Right cardiac atrium (tissue), 5 donors: ENCODE results near the gene ARHGAP8. TPM values are rescaled to one million over a fixed set of nuclear protein-coding genes. Genes with fewer than 3 reads are reported as not detected.

Source experiments
- ATAC-seq, 2 donors: fragments of 200-7000 bp; cut with Tn5 transposase; one replicate each; pipeline versions ENCODE4 v1.8.0 to v1.9.1; 2020; ENCODE audit warnings: moderate library complexity in 2 of 2, mild to moderate bottlenecking in 1 of 2
- DNase-seq, 3 donors: peaks; one replicate each; pipeline ENCODE4 v3.0.0-alpha.2; 2020
- H3K27ac ChIP-seq: one replicate; pipeline ENCODE4 v1.5.1; 2013; ENCODE audit warnings: mild to moderate bottlenecking, low read length, control low read depth, moderate library complexity
- H3K27me3 ChIP-seq: one replicate; pipeline ENCODE4 v1.6.1; 2013; ENCODE audit not compliant: control insufficient read depth, insufficient read depth
- H3K4me1 ChIP-seq: one replicate; pipeline ENCODE4 v1.6.1; 2013; ENCODE audit warnings: low read length; ENCODE audit not compliant: control insufficient read depth, insufficient read depth
- H3K4me3 ChIP-seq: one replicate; pipeline ENCODE4 v1.5.1; 2013; ENCODE audit warnings: low read length, control low read depth
- H3K9me3 ChIP-seq: one replicate; pipeline ENCODE4 v1.6.1; 2013; ENCODE audit warnings: low read length; ENCODE audit not compliant: control insufficient read depth
- WGBS: extraction: QIAGEN DNeasy Blood & Tissue Kit; methylation state at CpG from one replicate; pipeline ENCODE4 v1.1.7; 2013; 5-methylcytosine and 5-hydroxymethylcytosine counted together
- intact Hi-C, 4 donors: fragments of 100-400 bp; cut with DNase I; formaldehyde crosslinking; loops; one replicate each; pipeline versions ENCODE4 v1.11.0 to v1.14.0; 2022 to 2023
- polyA plus RNA-seq: library from polyadenylated mRNA; stranded (reverse); fragments of 200-250 nt; gene quantifications from one replicate; pipeline ENCODE4 v1.2.3, GENCODE V29; 2013
- total RNA-seq, 4 donors: library from RNA; stranded (reverse); fragmentation: NEBNext Ultra II Directional; extraction: Animal tissue kit (Norgen Biotek cat#: 25700); gene quantifications; one replicate each; pipeline ENCODE4 v1.2.1, GENCODE V29; 2021
- donor health status: healthy with polysubstance abuse.
- donor health status: DM: no; HTN: yes; CAD: no.
- donor health status: DM: no; HTN: no; CAD: no.
- donor health status: DM: no; HTN: yes; CAD: no; lungs with severe emphysema.
- donor health status: DM: yes; HTN: yes; CAD: no.

Gene ARHGAP8
- total and polyA plus RNA-seq, 5 donors: 0.02 to 1.9 (median 0.66) TPM

GRCh38 chr22:44821741-44822475 lies 69.5 kb downstream of the ARHGAP8 start:
- Histone ChIP-seq H3K4me1 (no peaks in the 10 kb centered on the region), H3K9me3 (no peaks in the 10 kb centered on the region), H3K4me3 (no peak overlapping the region), H3K27me3 (no peaks in the 10 kb centered on the region), H3K27ac (no peak overlapping the region)
- peak in 1 of 3 donors; percentile 10 for DNase-seq
- WGBS: 82% methylated on average over 24 of the region's 24 CpGs
- intact Hi-C loops: loop anchor here in 3 of 4 donors (5.0 kb wide), 2 partner anchors 270 to 280 kb away; no protein-coding TSS in a partner anchor
- ATAC-seq: no peak

- Histone ChIP-seq H3K27me3 (no peaks in the 10 kb centered on the region), H3K9me3 (no peaks in the 10 kb centered on the region), H3K4me3 (no peak overlapping the region), H3K27ac (no peak overlapping the region), H3K4me1 (no peaks in the 10 kb centered on the region)
- intact Hi-C loops: loop anchor here in 3 of 4 donors (5.0 kb wide), 2 partner anchors 270 to 280 kb away; no protein-coding TSS in a partner anchor
- ATAC-seq (no peak), DNase-seq (peak in 1 of 3 donors; percentile 13)
- 80% methylated on average over 13 of the region's 13 CpGs for WGBS
These were observed 70.2 kb downstream of the ARHGAP8 start for GRCh38 chr22:44822534-44822933.

- H3K4me3 ChIP-seq: no peak overlapping the region
- ATAC-seq (no peak), DNase-seq (peak in 1 of 3 donors; percentile 19)
- H3K27me3 ChIP-seq: no peaks in the 10 kb centered on the region
- intact Hi-C loops: loop anchor here in 3 of 4 donors (5.0 kb wide), 2 partner anchors 269 to 279 kb away; no protein-coding TSS in a partner anchor
- H3K9me3 ChIP-seq: no peaks in the 10 kb centered on the region
- no peaks in the 10 kb centered on the region for H3K4me1 ChIP-seq
- WGBS: 83% methylated on average over 8 of the region's 8 CpGs
- no peak overlapping the region for H3K27ac ChIP-seq
These were observed 71.0 kb downstream of the ARHGAP8 start for GRCh38 chr22:44823396-44823795.

GRCh38 chr22:44823806-44824205 lies 71.4 kb downstream of the ARHGAP8 start:
- WGBS: 85% methylated on average over 4 of the region's 4 CpGs
- intact Hi-C loops: loop anchor here in 3 of 4 donors (5.0 kb wide), 2 partner anchors 268 to 278 kb away; no protein-coding TSS in a partner anchor

GRCh38 chr22:44824271-44824670 lies 71.9 kb downstream of the ARHGAP8 start:
- ATAC-seq: no peak
- WGBS: 92% methylated on average over 12 of the region's 12 CpGs
- Histone ChIP-seq H3K9me3 (no peaks in the 10 kb centered on the region), H3K4me3 (no peak overlapping the region), H3K27ac (no peak overlapping the region), H3K4me1 (no peaks in the 10 kb centered on the region), H3K27me3 (no peaks in the 10 kb centered on the region)
- peak in 2 of 3 donors; percentile 7 to 31 for DNase-seq
- intact Hi-C loops: loop anchor here in 3 of 4 donors (5.0 kb wide), 2 partner anchors 268 to 278 kb away; no protein-coding TSS in a partner anchor

More at GRCh38 chr22:44823806-44824205, 71.4 kb downstream of the ARHGAP8 start:
- no peak overlapping the region for H3K27ac ChIP-seq
- no peaks in the 10 kb centered on the region for H3K27me3 ChIP-seq
- no peaks in the 10 kb centered on the region for H3K4me1 ChIP-seq
- DNase-seq (peak in 1 of 3 donors; percentile 37), ATAC-seq (no peak)
- no peak overlapping the region for H3K4me3 ChIP-seq
- H3K9me3 ChIP-seq: no peaks in the 10 kb centered on the region

GRCh38 chr22:44825310-44826150 lies 73.2 kb downstream of the ARHGAP8 start:
- Histone ChIP-seq H3K4me3 (no peak overlapping the region), H3K27ac (no peak overlapping the region), H3K4me1 (no peaks in the 10 kb centered on the region), H3K27me3 (no peaks in the 10 kb centered on the region), H3K9me3 (no peaks in the 10 kb centered on the region)
- 86% methylated on average over 43 of the region's 43 CpGs for WGBS
- DNase-seq (peak in 1 of 3 donors; percentile 42), ATAC-seq (no peak)
- intact Hi-C loops: no loop called here

GRCh38 chr22:44827666-44828190 lies 75.4 kb downstream of the ARHGAP8 start:
- intact Hi-C loops: no loop called here
- Histone ChIP-seq H3K27ac (no peak overlapping the region), H3K27me3 (no peaks in the 10 kb centered on the region), H3K9me3 (no peaks in the 10 kb centered on the region), H3K4me3 (no peak overlapping the region), H3K4me1 (no peaks in the 10 kb centered on the region)
- ATAC-seq: no peak
- WGBS: 88% methylated on average over 16 of the region's 16 CpGs
- no peak for DNase-seq

- no peak for ATAC-seq
- no peaks in the 10 kb centered on the region for H3K27me3 ChIP-seq
- DNase-seq: no peak
- intact Hi-C loops: no loop called here
- H3K4me3 ChIP-seq: no peak overlapping the region
- no peak overlapping the region for H3K27ac ChIP-seq
- H3K9me3 ChIP-seq: no peaks in the 10 kb centered on the region
- WGBS: 58% methylated on average over 8 of the region's 8 CpGs
- H3K4me1 ChIP-seq: no peaks in the 10 kb centered on the region
These were observed 75.8 kb downstream of the ARHGAP8 start for GRCh38 chr22:44828193-44828592.

GRCh38 chr22:44831885-44832284 lies 79.5 kb downstream of the ARHGAP8 start:
- Histone ChIP-seq H3K4me3 (no peak overlapping the region), H3K4me1 (no peaks in the 10 kb centered on the region), H3K9me3 (no peaks in the 10 kb centered on the region), H3K27ac (no peak overlapping the region), H3K27me3 (no peaks in the 10 kb centered on the region)
- DNase-seq (no peak), ATAC-seq (no peak)
- WGBS: 62% methylated on average over 1 of the region's 1 CpG
- intact Hi-C loops: no loop called here

GRCh38 chr22:44834065-44834464 lies 81.7 kb downstream of the ARHGAP8 start:
- no peaks in the 10 kb centered on the region for H3K9me3 ChIP-seq
- DNase-seq: no peak
- no peaks in the 10 kb centered on the region for H3K4me1 ChIP-seq
- intact Hi-C loops: no loop called here
- ATAC-seq: no peak
- no peak overlapping the region for H3K27ac ChIP-seq
- no peak overlapping the region for H3K4me3 ChIP-seq
- H3K27me3 ChIP-seq: no peaks in the 10 kb centered on the region

GRCh38 chr22:44837481-44837880 lies 85.1 kb downstream of the ARHGAP8 start:
- no peaks in the 10 kb centered on the region for H3K9me3 ChIP-seq
- intact Hi-C loops: no loop called here
- ATAC-seq (no peak), DNase-seq (no peak)
- 60% methylated on average over 15 of the region's 15 CpGs for WGBS
- H3K4me3 ChIP-seq: no peak overlapping the region
- no peaks in the 10 kb centered on the region for H3K27me3 ChIP-seq
- no peak overlapping the region for H3K27ac ChIP-seq
- no peaks in the 10 kb centered on the region for H3K4me1 ChIP-seq
